A549 (cell line): Measurements from ENCODE around the gene SLC9A3. TPM values are rescaled to one million over a fixed set of nuclear protein-coding genes. Genes with fewer than 3 reads are reported as not detected.

Experiments used
- ATAC-seq, 2 experiments: fragments of 200-7000 bp in 1 of 2; fragments of >200 bp in 1 of 2; cut with Nextera tagmentation in 1 of 2; cut with Tn5 transposase in 1 of 2; 3 replicates each; pipeline versions ENCODE4 v1.8.0 to v1.9.1; 2018 to 2020; ENCODE audit warnings: mild to moderate bottlenecking in 1 of 2, moderate library complexity in 1 of 2
- CTCF ChIA-PET: fragments of 300-600 bp; sonication (Branson Sonifier 250); formaldehyde crosslinking; extraction: SDS; loops from one replicate; lab custom pipeline; 2021; ENCODE audit warnings: antibody characterized with exemption, inconsistent platforms; lab: Yijun Ruan, JAX
- POLR2A ChIA-PET: fragments of 350-600 bp; formaldehyde crosslinking; extraction: SDS; loops from one replicate; lab custom pipeline; 2021; ENCODE audit warnings: antibody characterized with exemption, inconsistent platforms; lab: Yijun Ruan, JAX
- DNase-seq, 2 experiments: peaks; one replicate each; pipeline versions ENCODE4 v3.0.0 to v3.0.0-alpha.2; 2011 to 2016; ENCODE audit warnings: low read depth in 1 of 2, low spot score in 1 of 2
- FAIRE-seq: peaks from 2 replicates; lab custom pipeline; 2011; peaks lifted over from hg19 to GRCh38; lab: Jason Lieb, UNC
- H3K27ac ChIP-seq, 2 experiments: fragments of >200 bp; sonication (Bioruptor Twin); formaldehyde crosslinking; 3 replicates each; pipeline ENCODE4 v1.5.1; 2016 to 2017
- H3K4me1 ChIP-seq: fragments of >200 bp; sonication (Bioruptor Twin); formaldehyde crosslinking; 3 replicates; pipeline ENCODE4 v1.6.1; 2016
- H3K4me2 ChIP-seq: fragments of >200 bp; sonication (Bioruptor Twin); formaldehyde crosslinking; 3 replicates; pipeline ENCODE4 v1.6.1; 2016
- H3K4me3 ChIP-seq: fragments of >200 bp; sonication (Bioruptor Twin); formaldehyde crosslinking; 3 replicates; pipeline ENCODE4 v1.5.1; 2016
- H3K9me3 ChIP-seq: fragments of >200 bp; sonication (Bioruptor Twin); formaldehyde crosslinking; 3 replicates; pipeline ENCODE4 v1.6.1; 2016
- BHLHE40 ChIP-seq: IDR thresholded peaks from 2 replicates; pipeline ENCODE4 v1.6.1; 2012; ENCODE audit warnings: low read depth, low read length, inconsistent platforms
- CBX2 ChIP-seq: fragments of 200-600 bp; sonication (generic); IDR thresholded peaks from 2 replicates; pipeline ENCODE4 v1.6.1; 2016; ENCODE audit warnings: low read depth, mild to moderate bottlenecking, borderline replicate concordance
- CBX8 ChIP-seq: fragments of 200-600 bp; sonication (generic); IDR thresholded peaks from 2 replicates; pipeline ENCODE4 v1.6.1; 2016
- CHD4 ChIP-seq: fragments of 200-600 bp; sonication (generic); IDR thresholded peaks from 2 replicates; pipeline ENCODE4 v1.6.1; 2016; ENCODE audit warnings: antibody characterized with exemption, mild to moderate bottlenecking, borderline replicate concordance
- E2F6 ChIP-seq: IDR thresholded peaks from 2 replicates; pipeline ENCODE4 v1.6.1; 2012; ENCODE audit warnings: low read depth, borderline replicate concordance
- EP300 ChIP-seq, 2 experiments: fragments of >200 bp; sonication (Bioruptor Twin); formaldehyde crosslinking; IDR thresholded peaks; 2 replicates in 1 of 2; 3 replicates in 1 of 2; pipeline ENCODE4 v1.6.1; 2016 to 2017
- FOSB ChIP-seq: fragments of 250-450 bp; sonication (Bioruptor Pico); IDR thresholded peaks from 2 replicates; pipeline ENCODE4 v1.5.0; 2020; ENCODE audit warnings: mild to moderate bottlenecking, moderate library complexity
- FOXS1 ChIP-seq: fragments of 250-450 bp; sonication (Bioruptor Pico); IDR thresholded peaks from 2 replicates; pipeline ENCODE4 v1.5.0; 2020; ENCODE audit warnings: mild to moderate bottlenecking, moderate library complexity
- GATA3 ChIP-seq: IDR thresholded peaks from 2 replicates; pipeline ENCODE4 v1.6.1; 2012; ENCODE audit warnings: borderline replicate concordance
- HDAC2 ChIP-seq: fragments of 200-600 bp; sonication (generic); IDR thresholded peaks from 2 replicates; pipeline ENCODE4 v1.6.1; 2016
- HOXB5 ChIP-seq: fragments of 250-450 bp; sonication (Bioruptor Pico); IDR thresholded peaks from 2 replicates; pipeline ENCODE4 v1.5.0; 2020; ENCODE audit warnings: mild to moderate bottlenecking, moderate library complexity
- JUN ChIP-seq, 2 experiments: fragments of >200 bp; sonication (Bioruptor Twin); formaldehyde crosslinking; IDR thresholded peaks; 2 replicates in 1 of 2; 3 replicates in 1 of 2; pipeline ENCODE4 v1.6.1; 2016 to 2017
- KDM5A ChIP-seq: fragments of 200-600 bp; sonication (generic); IDR thresholded peaks from 2 replicates; pipeline ENCODE4 v1.6.1; 2016; ENCODE audit warnings: antibody characterized with exemption, mild to moderate bottlenecking
- MAFK ChIP-seq: fragments of 450-650 bp; IDR thresholded peaks from 2 replicates; pipeline ENCODE4 v1.6.1; 2014; ENCODE audit not compliant: partially characterized antibody
- MYC ChIP-seq: IDR thresholded peaks from 2 replicates; pipeline ENCODE4 v1.6.1; 2012; ENCODE audit warnings: mild to moderate bottlenecking, inconsistent platforms, low read length, improper control_type of control experiment, borderline replicate concordance
- PHF8 ChIP-seq: fragments of 200-600 bp; sonication (generic); IDR thresholded peaks from 2 replicates; pipeline ENCODE4 v1.6.1; 2016; ENCODE audit warnings: low read depth, mild to moderate bottlenecking, antibody characterized with exemption, moderate library complexity, borderline replicate concordance
- RCOR1 ChIP-seq: fragments of 150-350 bp; IDR thresholded peaks from 2 replicates; pipeline ENCODE4 v1.6.1; 2014; ENCODE audit warnings: antibody characterized with exemption, low read length, low read depth
- REST ChIP-seq: fragments of 200-600 bp; sonication (generic); IDR thresholded peaks from 2 replicates; pipeline ENCODE4 v1.6.1; 2016; ENCODE audit warnings: antibody characterized with exemption, mild to moderate bottlenecking, moderate library complexity
- RNF2 ChIP-seq: fragments of 200-600 bp; sonication (generic); IDR thresholded peaks from 2 replicates; pipeline ENCODE4 v1.6.1; 2016; ENCODE audit warnings: low read depth, mild to moderate bottlenecking, antibody characterized with exemption, moderate library complexity, borderline replicate concordance
- SMC3 ChIP-seq: fragments of >200 bp; sonication (Bioruptor Twin); formaldehyde crosslinking; IDR thresholded peaks from 3 replicates; pipeline ENCODE4 v1.6.1; 2018; ENCODE audit warnings: inconsistent platforms
- ZC3H11A ChIP-seq: fragments of 450-650 bp; IDR thresholded peaks from 2 replicates; pipeline ENCODE4 v1.6.1; 2014; ENCODE audit warnings: antibody characterized with exemption, mild to moderate bottlenecking
- ZFP36 ChIP-seq: fragments of 450-650 bp; IDR thresholded peaks from 2 replicates; pipeline ENCODE4 v1.6.1; 2014; ENCODE audit warnings: borderline replicate concordance; ENCODE audit not compliant: partially characterized antibody
- WGBS: methylation state at CpG from one replicate; pipeline ENCODE4 v1.1.6; 2017; ENCODE audit errors: missing lambda C conversion rate; 5-methylcytosine and 5-hydroxymethylcytosine counted together
- polyA plus RNA-seq, 4 experiments: library from polyadenylated mRNA; depleted of rRNA in 3 of 4; stranded (reverse); fragments of >200 nt; fragmentation: RNase III in 1 of 4; extraction: RNeasy Plus Mini Kit Qiagen cat#74134 plus additional on column Dnase treatment in 1 of 4; gene quantifications; 2 replicates in 3 of 4; 3 replicates in 1 of 4; pipeline ENCODE4 v1.2.3, GENCODE V29; 2011 to 2017
- TF ChIP-seq, protein P1 (sequence below): fragments of >200 bp; sonication (Bioruptor Twin); formaldehyde crosslinking; IDR thresholded peaks from 2 replicates; pipeline ENCODE4 v1.6.1; 2016

SLC9A3 gene
- polyA plus RNA-seq, 2 of the 4 experiments (the other 2 are of a cell fraction), result 1.3 TPM

DNA sequence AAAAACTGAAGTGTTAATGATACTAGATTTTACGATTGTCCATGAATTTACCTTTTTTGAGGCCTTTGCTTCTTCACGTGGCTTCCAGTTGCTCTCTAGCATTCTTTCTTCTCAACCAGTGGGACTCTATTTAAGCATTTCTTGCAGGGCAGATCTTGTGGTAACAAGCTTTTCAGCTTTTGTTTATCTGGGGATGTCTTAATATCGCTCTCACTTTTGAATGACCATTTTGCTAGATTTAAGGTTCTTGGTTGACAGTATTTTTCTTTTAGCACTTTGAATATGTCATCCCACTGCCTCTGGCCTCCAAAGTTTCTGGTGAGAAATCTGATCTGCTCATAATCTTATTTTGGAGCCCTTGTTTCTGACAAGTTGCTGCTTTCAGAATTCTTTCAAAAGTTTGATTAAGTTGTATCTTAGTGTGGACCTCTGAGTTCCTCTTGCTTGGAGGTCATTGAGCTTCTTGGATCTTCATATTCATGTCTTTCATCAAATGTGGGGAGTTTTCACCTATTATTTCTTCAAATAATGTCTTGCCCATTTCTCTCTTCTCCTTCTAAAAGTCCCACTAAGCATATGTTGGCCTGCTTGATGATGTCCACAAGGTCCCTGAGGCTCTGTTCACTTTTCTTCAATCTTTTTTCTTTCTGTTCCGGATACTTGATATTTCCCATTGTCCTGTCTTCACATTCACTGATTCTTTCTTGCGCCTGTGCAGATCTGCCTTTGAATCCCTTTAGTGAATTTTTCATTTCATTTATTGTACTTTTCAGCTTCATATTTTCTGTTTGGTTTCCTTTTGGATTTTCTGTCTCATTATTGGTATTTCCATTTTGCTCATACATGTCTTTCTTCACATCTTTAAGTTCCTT, 72.4 kb downstream of the SLC9A3 start:
- ChIA-PET CTCF (interaction anchor here (1.2 kb wide), 1 partner anchor 9 kb away, joined by 3 read pairs; no protein-coding TSS in a partner anchor), POLR2A (interaction anchor here (1.4 kb wide), 1 partner anchor 9 kb away, joined by 3 read pairs; the partner anchor contains the start of gene EXOC3)
- no peak for TF ChIP-seq BHLHE40
- TF ChIP-seq GATA3, result no peak
- TF ChIP-seq KDM5A, result no peak
- TF ChIP-seq HDAC2, result no peak
- TF ChIP-seq HOXB5, result no peak
- TF ChIP-seq MYC, result no peak
- WGBS, result 85% methylated on average over 5 of the region's 5 CpGs
- DNase-seq (no peak), FAIRE-seq (no peak), ATAC-seq (no peak)
- Histone ChIP-seq H3K4me3 (no peak overlapping the region), H3K4me1 (no peaks in the 10 kb centered on the region), H3K9me3 (peaks cover 18% of the 10 kb centered on the region; the same call in 2 of the 3 replicates), H3K27ac (no peak overlapping the region), H3K4me2 (no peak overlapping the region)

DNA sequence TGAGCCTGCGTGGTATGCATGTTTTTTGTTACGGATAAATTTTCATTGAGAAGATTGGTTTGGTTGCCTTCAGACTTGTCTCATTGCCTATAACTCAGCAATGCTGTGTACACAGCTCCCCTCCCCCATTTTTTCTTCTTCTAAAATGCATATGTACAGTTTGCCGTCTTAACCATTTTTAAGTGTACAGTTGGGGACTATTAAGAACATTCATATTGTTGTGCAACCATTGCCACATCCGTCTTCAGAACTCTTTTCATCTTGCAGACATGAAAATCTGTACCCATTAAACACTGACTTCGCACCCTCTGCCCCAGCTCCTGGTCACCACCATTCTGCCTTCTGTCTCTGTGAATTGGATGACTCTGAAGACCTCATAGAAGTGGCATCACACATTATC, 75.1 kb downstream of the SLC9A3 start:
- H3K4me2 ChIP-seq, result no peak overlapping the region
- CTCF ChIA-PET, result interaction anchor here (1.1 to 5.4 kb wide), 4 partner anchors 8 to 453 kb away, joined by 4 to 43 read pairs (median 22); no protein-coding TSS in a partner anchor
- H3K9me3 ChIP-seq, result peaks cover 18% of the 10 kb centered on the region; the same call in 2 of the 3 replicates
- peaks cover 5% of the 10 kb centered on the region; the same call in 2 of the 3 replicates for H3K4me1 ChIP-seq
- DNase-seq (no peak), ATAC-seq (no peak), FAIRE-seq (no peak)
- no peak overlapping the region for H3K27ac ChIP-seq
- POLR2A ChIA-PET, result no interaction called here
- H3K4me3 ChIP-seq, result no peak overlapping the region
- TF ChIP-seq RNF2 (no peak), MAFK (no peak), RCOR1 (no peak)
- TF ChIP-seq, protein P1, sequence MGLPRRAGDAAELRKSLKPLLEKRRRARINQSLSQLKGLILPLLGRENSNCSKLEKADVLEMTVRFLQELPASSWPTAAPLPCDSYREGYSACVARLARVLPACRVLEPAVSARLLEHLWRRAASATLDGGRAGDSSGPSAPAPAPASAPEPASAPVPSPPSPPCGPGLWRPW, result no peak
- TF ChIP-seq, all 56 proteins: peak for 0
- 93% methylated on average over 5 of the region's 5 CpGs for WGBS

DNA sequence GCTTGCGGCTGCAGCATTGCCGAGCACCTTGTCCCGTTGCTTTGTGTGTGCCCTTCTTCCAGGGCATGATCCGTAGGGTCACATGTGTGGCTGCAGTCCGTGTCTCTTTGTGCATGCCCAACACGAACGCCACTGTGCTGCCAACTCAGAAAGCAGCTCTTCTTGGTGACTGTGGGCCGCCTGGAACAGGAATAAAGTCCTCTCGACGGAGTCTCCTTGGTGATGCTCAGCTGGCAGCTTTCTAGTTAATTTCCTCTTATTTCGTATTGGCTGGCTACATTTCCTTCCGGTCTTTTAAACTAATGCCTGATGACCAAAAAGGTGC, 75.5 kb downstream of the SLC9A3 start:
- Histone ChIP-seq H3K4me2 (no peak overlapping the region), H3K9me3 (peaks cover 18% of the 10 kb centered on the region; the same call in 2 of the 3 replicates), H3K27ac (no peak overlapping the region), H3K4me1 (peaks cover 9% of the 10 kb centered on the region; the same call in 2 of the 3 replicates), H3K4me3 (no peak overlapping the region)
- FAIRE-seq, result no peak
- POLR2A ChIA-PET, result no interaction called here
- ATAC-seq, result no peak
- no peak for TF ChIP-seq CBX8
- TF ChIP-seq, all 56 proteins: peak for 0
- 94% methylated on average over 12 of the region's 12 CpGs for WGBS
- CTCF ChIA-PET, result interaction anchor here (1.1 to 5.4 kb wide), 4 partner anchors 8 to 454 kb away, joined by 4 to 43 read pairs (median 22); no protein-coding TSS in a partner anchor
- no peak for DNase-seq

DNA sequence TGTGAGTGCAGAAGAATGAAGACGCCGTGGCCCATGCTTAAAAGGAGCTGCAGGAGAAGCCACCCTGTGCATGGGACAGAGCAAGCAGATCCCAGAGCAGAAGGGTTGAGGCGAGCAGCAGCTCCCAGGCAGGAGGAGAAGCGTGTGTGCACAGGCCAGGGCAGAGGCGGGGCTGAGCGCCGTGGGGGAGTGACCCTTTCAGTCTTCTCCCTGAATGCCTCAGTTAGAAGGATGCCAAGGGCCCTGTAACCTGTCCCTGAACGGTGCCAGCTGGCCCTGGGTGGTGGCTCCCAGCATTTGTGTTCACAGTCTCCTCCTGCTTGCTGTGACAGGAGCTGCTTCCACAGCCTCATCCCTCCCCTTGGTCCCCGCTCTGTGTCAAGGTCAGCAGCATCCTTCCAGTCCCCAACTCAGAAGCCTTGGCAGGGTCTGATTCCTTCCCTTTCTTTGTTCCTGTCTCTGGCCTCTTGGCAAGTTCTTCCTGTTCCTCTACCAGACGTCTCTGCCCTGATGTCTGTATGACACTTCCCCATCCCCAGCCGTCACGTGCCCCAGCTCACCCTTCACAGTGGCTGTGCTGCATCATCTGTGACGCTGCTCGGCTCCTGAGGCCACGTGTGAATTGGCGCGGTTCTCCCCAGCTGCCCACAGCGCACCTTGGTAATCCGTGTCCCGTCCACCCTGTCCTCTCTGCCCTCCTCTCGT, 76.0 kb downstream of the SLC9A3 start:
- Histone ChIP-seq H3K9me3 (peaks cover 18% of the 10 kb centered on the region; the same call in 2 of the 3 replicates), H3K27ac (no peak overlapping the region), H3K4me1 (peaks cover 9% of the 10 kb centered on the region; the same call in 2 of the 3 replicates), H3K4me2 (no peak overlapping the region), H3K4me3 (no peak overlapping the region)
- ChIA-PET POLR2A (no interaction called here), CTCF (interaction anchor here (0.9 to 5.4 kb wide), 8 partner anchors 9 to 455 kb away, joined by 4 to 43 read pairs (median 13); no protein-coding TSS in a partner anchor)
- ATAC-seq (no peak), DNase-seq (no peak), FAIRE-seq (no peak)
- WGBS, result 96% methylated on average over 21 of the region's 21 CpGs
- TF ChIP-seq SMC3 (no peak), JUN (IDR thresholded peaks at IDR 0.05) (no peak), EP300 (IDR thresholded peaks at IDR 0.05) (no peak), CHD4 (no peak), ZC3H11A (no peak), ZFP36 (no peak), FOSB (CRISPR knock-in tag) (no peak), BHLHE40 (no peak), RNF2 (no peak), PHF8 (no peak), E2F6 (no peak), FOXS1 (CRISPR knock-in tag) (no peak), REST (no peak), CBX2 (no peak), RCOR1 (no peak)
- TF ChIP-seq, protein P1, result no peak
